HG03159 (cell line): Measurements from ENCODE around the gene OR10AD1.
"Not testable (repeated sequence)": the region's sequence is repeated elsewhere in the genome, so short reads cannot be mapped to it uniquely, and the experiment has no call there.

Experiments used
- ATAC-seq: cut with Tn5 transposase; IDR thresholded peaks from one replicate; pipeline ENCODE4 v1.9.1; 2021; ENCODE audit warnings: mild to moderate bottlenecking, moderate library complexity; ENCODE audit not compliant: unreplicated experiment

Gene OR10AD1

GRCh38 chr12:48163150-48163747, 39.8 kb downstream of the OR10AD1 start:
- no peak for ATAC-seq

GRCh38 chr12:48160807-48161206, 42.3 kb downstream of the OR10AD1 start:
- ATAC-seq = no peak

DNA sequence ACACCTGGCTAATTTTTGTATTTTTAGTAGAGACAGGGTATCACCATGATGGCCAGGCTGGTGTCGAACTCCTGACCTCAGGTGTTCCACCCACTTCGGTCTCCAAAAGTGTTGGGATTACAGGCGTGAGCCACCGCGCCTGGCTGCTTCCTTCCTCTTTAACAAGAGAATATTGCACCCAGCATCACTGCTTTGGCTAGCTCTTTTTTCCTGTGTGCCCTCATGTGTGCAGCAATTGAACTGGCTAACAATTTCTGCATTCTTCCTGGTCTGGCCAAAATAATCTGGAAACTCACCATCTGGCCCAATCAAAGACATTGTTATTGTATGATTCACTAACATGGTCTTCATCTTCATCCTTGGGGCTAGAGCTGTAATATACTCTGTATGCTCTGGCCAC, 43.0 kb downstream of the OR10AD1 start:
- no peak for ATAC-seq

- no peak for ATAC-seq
Observed at GRCh38 chr12:48157889-48158370, 45.2 kb downstream of the OR10AD1 start.

- peak; percentile 86 for ATAC-seq
Observed at GRCh38 chr12:48157018-48157888, 45.8 kb downstream of the OR10AD1 start, which contains the start of gene ASB8. TSS of gene ASB8 (minus strand) at chr12:48157515. CDS start at chr12:48153496, 4,019 bp downstream.

GRCh38 chr12:48156652-48157017, 46.5 kb downstream of the OR10AD1 start:
- no peak for ATAC-seq

GRCh38 chr12:48155786-48156185, 47.3 kb downstream of the OR10AD1 start:
- ATAC-seq = not testable (repeated sequence)
